SK-N-SH treated with all-trans-retinoic acid at 6 μM for 48 hours (cell line): ENCODE measurements around the gene DOCK2.
"Not testable (repeated sequence)": the region's sequence is repeated elsewhere in the genome, so short reads cannot be mapped to it uniquely, and the experiment has no call there.

Experiments used
- ATAC-seq: fragments of 200-7000 bp; cut with Tn5 transposase; 3 replicates; pipeline ENCODE4 v1.9.1; 2020; ENCODE audit warnings: mild to moderate bottlenecking, moderate library complexity
- ARNTL ChIP-seq: fragments of 450-650 bp; formaldehyde crosslinking; IDR thresholded peaks from 2 replicates; pipeline ENCODE4 v1.5.0; 2020; ENCODE audit warnings: low read depth, mild to moderate bottlenecking, moderate library complexity, borderline replicate concordance
- BACH2 ChIP-seq: fragments of 250-450 bp; sonication (Bioruptor Pico); IDR thresholded peaks from 2 replicates; pipeline ENCODE4 v1.9.0; 2021; ENCODE audit warnings: mild to moderate bottlenecking, borderline replicate concordance
- CREB5 ChIP-seq: fragments of 250-450 bp; sonication (Bioruptor Pico); IDR thresholded peaks from 2 replicates; pipeline ENCODE4 v1.5.1; 2020; ENCODE audit warnings: low read depth, mild to moderate bottlenecking, moderate library complexity
- CSDC2 ChIP-seq: fragments of 250-450 bp; sonication (Bioruptor Pico); IDR thresholded peaks from 2 replicates; pipeline ENCODE4 v1.5.0; 2020; ENCODE audit warnings: mild to moderate bottlenecking, moderate library complexity
- ESRRG ChIP-seq: fragments of 250-450 bp; sonication (Bioruptor Pico); IDR thresholded peaks from 2 replicates; pipeline ENCODE4 v1.6.1; 2021; ENCODE audit warnings: mild to moderate bottlenecking
- GLIS3 ChIP-seq: fragments of 250-450 bp; sonication (Bioruptor Pico); IDR thresholded peaks from 2 replicates; pipeline ENCODE4 v1.5.0; 2020; ENCODE audit warnings: mild to moderate bottlenecking, moderate library complexity
- ISL1 ChIP-seq: fragments of 250-450 bp; sonication (Bioruptor Pico); IDR thresholded peaks from 2 replicates; pipeline ENCODE4 v2.1.2; 2022; ENCODE audit warnings: mild to moderate bottlenecking, moderate library complexity
- OSR1 ChIP-seq: fragments of 250-450 bp; sonication (Bioruptor Pico); IDR thresholded peaks from 2 replicates; pipeline ENCODE4 v1.8.0; 2022; ENCODE audit warnings: moderate library complexity, mild to moderate bottlenecking, inconsistent platforms
- PATZ1 ChIP-seq: fragments of 250-450 bp; sonication (Bioruptor Pico); IDR thresholded peaks from 2 replicates; pipeline ENCODE4 v1.8.0; 2020; ENCODE audit warnings: mild to moderate bottlenecking, moderate library complexity, borderline replicate concordance
- PPARA ChIP-seq: fragments of 250-450 bp; sonication (Bioruptor Pico); IDR thresholded peaks from 2 replicates; pipeline ENCODE4 v1.5.0; 2020; ENCODE audit warnings: mild to moderate bottlenecking, borderline replicate concordance
- RARB ChIP-seq: fragments of 250-450 bp; sonication (Bioruptor Pico); IDR thresholded peaks from 2 replicates; pipeline ENCODE4 v1.8.0; 2021; ENCODE audit warnings: mild to moderate bottlenecking, moderate library complexity
- SNAI2 ChIP-seq: fragments of 250-450 bp; sonication (Bioruptor Pico); IDR thresholded peaks from 2 replicates; pipeline ENCODE4 v1.5.0; 2020; ENCODE audit warnings: mild to moderate bottlenecking, moderate library complexity
- TCF4 ChIP-seq: fragments of 250-450 bp; sonication (Bioruptor Pico); IDR thresholded peaks from 2 replicates; pipeline ENCODE4 v1.8.0; 2021; ENCODE audit warnings: mild to moderate bottlenecking, moderate library complexity, borderline replicate concordance
- TOX ChIP-seq: fragments of 250-450 bp; sonication (Bioruptor Pico); IDR thresholded peaks from 2 replicates; pipeline ENCODE4 v1.8.0; 2021; ENCODE audit warnings: mild to moderate bottlenecking, moderate library complexity, borderline replicate concordance
- TSHZ2 ChIP-seq: fragments of 250-450 bp; sonication (Bioruptor Pico); IDR thresholded peaks from 2 replicates; pipeline ENCODE4 v1.5.0; 2020; ENCODE audit warnings: mild to moderate bottlenecking, moderate library complexity
- ZC3H10 ChIP-seq: fragments of 250-450 bp; sonication (Bioruptor Pico); IDR thresholded peaks from 2 replicates; pipeline ENCODE4 v1.5.1; 2021; ENCODE audit warnings: mild to moderate bottlenecking, moderate library complexity
- ZFP3 ChIP-seq: fragments of 250-450 bp; sonication (Bioruptor Pico); IDR thresholded peaks from 2 replicates; pipeline ENCODE4 v1.5.0; 2020; ENCODE audit warnings: mild to moderate bottlenecking, moderate library complexity
- ZFP30 ChIP-seq: fragments of 450-650 bp; formaldehyde crosslinking; IDR thresholded peaks from 2 replicates; pipeline ENCODE4 v1.5.0; 2022; ENCODE audit warnings: mild to moderate bottlenecking, moderate library complexity
- ZNF565 ChIP-seq: fragments of 450-650 bp; formaldehyde crosslinking; conservative IDR thresholded peaks from 2 replicates; pipeline ENCODE4 v1.5.0; 2020; ENCODE audit warnings: low read depth, mild to moderate bottlenecking, moderate library complexity
- ZNF8 ChIP-seq: fragments of 450-650 bp; formaldehyde crosslinking; IDR thresholded peaks from 2 replicates; pipeline ENCODE4 v1.5.0; 2020; ENCODE audit warnings: mild to moderate bottlenecking, moderate library complexity
- TF ChIP-seq, protein P1 (sequence below): fragments of 250-450 bp; sonication (Bioruptor Pico); IDR thresholded peaks from 2 replicates; pipeline ENCODE4 v1.5.1; 2021; ENCODE audit warnings: mild to moderate bottlenecking, moderate library complexity
- TF ChIP-seq, protein P2 (sequence below): fragments of 250-450 bp; sonication (Bioruptor Pico); IDR thresholded peaks from 2 replicates; pipeline ENCODE4 v1.8.0; 2021; ENCODE audit warnings: low read depth, mild to moderate bottlenecking, moderate library complexity, borderline replicate concordance

Gene DOCK2

GRCh38 chr5:169656125-169656901 lies 19.2 kb downstream of the DOCK2 start:
- ATAC-seq: no peak
- TF ChIP-seq BACH2 (CRISPR knock-in tag) (no peak), PPARA (no peak), ZNF565 (CRISPR knock-in tag) (no peak), TCF4 (CRISPR knock-in tag) (no peak), GLIS3 (CRISPR knock-in tag) (no peak), ZFP3 (CRISPR knock-in tag) (no peak), TOX (no peak), ZFP30 (CRISPR knock-in tag) (no peak), PATZ1 (CRISPR knock-in tag) (no peak), OSR1 (CRISPR knock-in tag) (no peak), CSDC2 (no peak), RARB (CRISPR knock-in tag) (no peak), ISL1 (CRISPR knock-in tag) (no peak), TSHZ2 (CRISPR knock-in tag) (no peak), ARNTL (CRISPR knock-in tag) (no peak)
- TF ChIP-seq, protein P1, sequence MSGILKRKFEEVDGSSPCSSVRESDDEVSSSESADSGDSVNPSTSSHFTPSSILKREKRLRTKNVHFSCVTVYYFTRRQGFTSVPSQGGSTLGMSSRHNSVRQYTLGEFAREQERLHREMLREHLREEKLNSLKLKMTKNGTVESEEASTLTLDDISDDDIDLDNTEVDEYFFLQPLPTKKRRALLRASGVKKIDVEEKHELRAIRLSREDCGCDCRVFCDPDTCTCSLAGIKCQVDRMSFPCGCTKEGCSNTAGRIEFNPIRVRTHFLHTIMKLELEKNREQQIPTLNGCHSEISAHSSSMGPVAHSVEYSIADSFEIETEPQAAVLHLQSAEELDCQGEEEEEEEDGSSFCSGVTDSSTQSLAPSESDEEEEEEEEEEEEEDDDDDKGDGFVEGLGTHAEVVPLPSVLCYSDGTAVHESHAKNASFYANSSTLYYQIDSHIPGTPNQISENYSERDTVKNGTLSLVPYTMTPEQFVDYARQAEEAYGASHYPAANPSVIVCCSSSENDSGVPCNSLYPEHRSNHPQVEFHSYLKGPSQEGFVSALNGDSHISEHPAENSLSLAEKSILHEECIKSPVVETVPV: no peak
- TF ChIP-seq, protein P2, sequence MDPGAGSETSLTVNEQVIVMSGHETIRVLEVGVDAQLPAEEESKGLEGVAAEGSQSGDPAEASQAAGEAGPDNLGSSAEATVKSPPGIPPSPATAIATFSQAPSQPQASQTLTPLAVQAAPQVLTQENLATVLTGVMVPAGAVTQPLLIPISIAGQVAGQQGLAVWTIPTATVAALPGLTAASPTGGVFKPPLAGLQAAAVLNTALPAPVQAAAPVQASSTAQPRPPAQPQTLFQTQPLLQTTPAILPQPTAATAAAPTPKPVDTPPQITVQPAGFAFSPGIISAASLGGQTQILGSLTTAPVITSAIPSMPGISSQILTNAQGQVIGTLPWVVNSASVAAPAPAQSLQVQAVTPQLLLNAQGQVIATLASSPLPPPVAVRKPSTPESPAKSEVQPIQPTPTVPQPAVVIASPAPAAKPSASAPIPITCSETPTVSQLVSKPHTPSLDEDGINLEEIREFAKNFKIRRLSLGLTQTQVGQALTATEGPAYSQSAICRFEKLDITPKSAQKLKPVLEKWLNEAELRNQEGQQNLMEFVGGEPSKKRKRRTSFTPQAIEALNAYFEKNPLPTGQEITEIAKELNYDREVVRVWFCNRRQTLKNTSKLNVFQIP (CRISPR knock-in tag): no peak

DNA sequence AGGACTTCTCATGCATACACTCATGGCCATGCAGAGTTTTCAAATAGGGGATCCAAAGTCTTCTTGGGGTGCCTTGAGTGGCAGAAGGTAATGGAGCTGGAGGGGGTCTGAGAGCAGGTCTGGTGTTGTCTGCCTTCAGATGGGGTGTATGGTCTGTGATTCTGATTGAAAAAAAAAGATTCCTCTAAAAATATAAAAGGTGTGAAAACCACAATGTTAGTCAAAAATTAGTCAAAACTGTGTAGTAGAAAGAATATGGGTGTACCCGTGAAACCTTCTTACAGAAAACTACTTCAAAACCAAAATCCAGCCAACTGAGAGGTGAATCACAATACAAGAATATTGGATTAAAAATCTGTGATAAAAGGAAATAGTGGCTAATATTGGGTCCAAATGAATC lies 20.1 kb downstream of the DOCK2 start:
- ATAC-seq: no peak
- TF ChIP-seq BACH2 (CRISPR knock-in tag): no peak
- TF ChIP-seq OSR1 (CRISPR knock-in tag): no peak
- no peak for TF ChIP-seq ZC3H10 (CRISPR knock-in tag)
- TF ChIP-seq SNAI2: no peak
- TF ChIP-seq CREB5 (CRISPR knock-in tag): no peak
- no peak for TF ChIP-seq TCF4 (CRISPR knock-in tag)
- no peak for TF ChIP-seq ESRRG (CRISPR knock-in tag)
- no peak for TF ChIP-seq ARNTL (CRISPR knock-in tag)
- no peak for TF ChIP-seq ZNF8 (CRISPR knock-in tag)
- no peak for TF ChIP-seq PPARA
- TF ChIP-seq ZNF565 (CRISPR knock-in tag): no peak
- no peak for TF ChIP-seq TSHZ2 (CRISPR knock-in tag)
- TF ChIP-seq ZFP3 (CRISPR knock-in tag): no peak
- no peak for TF ChIP-seq TOX
- no peak for TF ChIP-seq CSDC2
- no peak for TF ChIP-seq GLIS3 (CRISPR knock-in tag)
- no peak for TF ChIP-seq ISL1 (CRISPR knock-in tag)

GRCh38 chr5:169662451-169662850 lies 25.4 kb downstream of the DOCK2 start:
- not testable (repeated sequence) for ATAC-seq
